ENCODE results near the gene WNT1.

WNT1 gene

GRCh38 chr12:48978291-48978740, at the start of gene WNT1:
Gene WNT1 (plus strand): TSS chr12:48978322. CDS start chr12:48978651, 329 bp downstream.
- Histone ChIP-seq H3K27ac (no peak within 1 kb of the TSS), H3K27me3 (replicated peaks) (peaks cover 55% of the 10 kb centered on the region), H3K36me3 (replicated peaks) (no peaks in the 10 kb centered on the region), H3K4me3 (ENCODE audit: low read depth, low read length) (no peak within 1 kb of the TSS)
- TF ChIP-seq CTCF (IDR thresholded peaks at IDR 0.05; ENCODE audit: low read depth, low read length, missing control alignments) = no peak
- in situ Hi-C loops (cut with HindIII; ENCODE audit: low pct_ligation_motif_present, low sequenced_read_pairs) = no loop called here
- DNase-seq = no peak

- in situ Hi-C loops (cut with HindIII; ENCODE audit: low pct_ligation_motif_present, low sequenced_read_pairs) = no loop called here
- Histone ChIP-seq H3K4me3 (ENCODE audit: low read depth, low read length) (no peak overlapping the region), H3K27me3 (replicated peaks) (no peaks in the 10 kb centered on the region), H3K36me3 (replicated peaks) (peaks cover 46% of the 10 kb centered on the region), H3K27ac (no peak overlapping the region)
- no peak for DNase-seq
- TF ChIP-seq CTCF (IDR thresholded peaks at IDR 0.05; ENCODE audit: low read depth, low read length, missing control alignments) = no peak
Observed at GRCh38 chr12:48929551-48929950, 48.6 kb upstream of the WNT1 start.

- Histone ChIP-seq H3K36me3 (replicated peaks) (peaks cover 53% of the 10 kb centered on the region), H3K27me3 (replicated peaks) (no peaks in the 10 kb centered on the region), H3K27ac (no peak overlapping the region), H3K4me3 (ENCODE audit: low read depth, low read length) (no peak overlapping the region)
- in situ Hi-C loops (cut with HindIII; ENCODE audit: low pct_ligation_motif_present, low sequenced_read_pairs) = no loop called here
- DNase-seq = no peak
- TF ChIP-seq CTCF (IDR thresholded peaks at IDR 0.05; ENCODE audit: low read depth, low read length, missing control alignments) = no peak
Observed at GRCh38 chr12:48930475-48930874, 47.6 kb upstream of the WNT1 start.

GRCh38 chr12:48932878-48933277, 45.2 kb upstream of the WNT1 start:
- no peak overlapping the region for H3K4me3 ChIP-seq (ENCODE audit: low read depth, low read length)
- no peak for DNase-seq
- peaks cover 73% of the 10 kb centered on the region for H3K36me3 ChIP-seq (replicated peaks)
- H3K27ac ChIP-seq = no peak overlapping the region
- no peaks in the 10 kb centered on the region for H3K27me3 ChIP-seq (replicated peaks)
- in situ Hi-C loops (cut with HindIII; ENCODE audit: low pct_ligation_motif_present, low sequenced_read_pairs) = no loop called here
- TF ChIP-seq CTCF (IDR thresholded peaks at IDR 0.05; ENCODE audit: low read depth, low read length, missing control alignments) = no peak

GRCh38 chr12:48933664-48934311, 44.3 kb upstream of the WNT1 start:
- in situ Hi-C loops (cut with HindIII; ENCODE audit: low pct_ligation_motif_present, low sequenced_read_pairs) = no loop called here

More at GRCh38 chr12:48933664-48934311, 44.3 kb upstream of the WNT1 start:
- H3K27me3 ChIP-seq (replicated peaks) = no peaks in the 10 kb centered on the region
- H3K27ac ChIP-seq = no peak overlapping the region
- no peak for TF ChIP-seq CTCF (IDR thresholded peaks at IDR 0.05; ENCODE audit: low read depth, low read length, missing control alignments)
- no peak overlapping the region for H3K4me3 ChIP-seq (ENCODE audit: low read depth, low read length)
- H3K36me3 ChIP-seq (replicated peaks) = peaks cover 77% of the 10 kb centered on the region
- DNase-seq = no peak
